Measurements from ENCODE around the gene SS18L1. TPM values are rescaled to one million over a fixed set of nuclear protein-coding genes. Genes with fewer than 3 reads are reported as not detected.

SS18L1 gene
- total RNA-seq, 1 experiment from 2014 or later: 68.9 TPM

DNA sequence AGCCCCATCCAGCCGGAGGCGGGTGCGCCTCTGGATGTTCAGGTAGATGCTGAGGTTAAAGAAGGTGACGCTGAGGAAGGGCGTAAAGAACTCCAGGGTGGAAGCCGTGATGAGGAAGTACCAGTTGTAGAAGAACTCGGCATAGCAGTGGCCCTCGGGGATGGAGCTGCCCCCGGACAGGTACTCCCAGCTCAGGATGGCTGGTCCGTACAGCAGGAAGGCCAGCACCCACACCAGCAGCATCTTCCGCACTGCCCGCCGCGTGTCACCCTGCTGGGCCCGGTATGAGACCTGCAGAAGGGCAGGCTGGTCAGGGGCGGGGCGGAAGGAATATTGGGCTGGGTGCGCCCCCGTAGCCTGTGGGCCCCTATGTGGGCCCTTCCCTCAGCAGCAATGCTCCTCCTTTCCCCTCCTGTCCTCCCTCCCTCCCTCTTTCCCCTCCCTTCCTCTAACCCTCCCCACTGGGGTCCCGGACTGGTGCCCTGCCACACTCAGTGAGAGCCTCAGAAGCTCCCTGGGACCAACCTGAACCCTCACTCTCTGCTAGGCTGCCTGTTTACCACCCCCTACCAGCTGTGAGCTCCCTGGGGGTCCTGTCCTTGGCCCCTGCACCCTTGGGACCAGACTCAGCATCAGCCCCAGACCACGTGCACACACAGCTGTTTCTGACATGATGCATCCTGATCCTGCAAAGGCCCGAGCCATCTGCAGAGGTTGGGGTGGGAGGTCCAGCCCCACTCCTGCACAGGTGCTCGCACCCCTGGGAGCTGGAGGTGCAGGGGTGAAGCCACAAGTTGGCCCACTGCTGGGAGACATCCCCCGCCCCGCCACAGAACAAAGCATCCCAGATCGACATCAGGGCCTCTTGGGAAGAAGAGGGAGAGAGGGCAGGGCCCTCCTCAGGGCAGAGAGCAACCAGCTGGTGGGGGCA is 73.3 kb downstream of the SS18L1 start:
- H3K36me3 ChIP-seq: no peaks in the 10 kb centered on the region
- no peaks in the 10 kb centered on the region for H3K9me3 ChIP-seq (replicated peaks)
- H3K4me1 ChIP-seq: peaks cover 11% of the 10 kb centered on the region
- H3K27me3 ChIP-seq: peaks cover 42% of the 10 kb centered on the region
- no peak overlapping the region for H3K4me3 ChIP-seq
- DNase-seq: no peak
- H3K27ac ChIP-seq: no peak overlapping the region

- H3K27me3 ChIP-seq: peaks cover 53% of the 10 kb centered on the region
- no peaks in the 10 kb centered on the region for H3K36me3 ChIP-seq
- peaks cover 4% of the 10 kb centered on the region for H3K4me1 ChIP-seq
- no peaks in the 10 kb centered on the region for H3K9me3 ChIP-seq (replicated peaks)
- H3K4me3 ChIP-seq: no peak overlapping the region
- DNase-seq: no peak
- no peak overlapping the region for H3K27ac ChIP-seq
Measured at GRCh38 chr20:62217913-62218773, 74.6 kb downstream of the SS18L1 start.

DNA sequence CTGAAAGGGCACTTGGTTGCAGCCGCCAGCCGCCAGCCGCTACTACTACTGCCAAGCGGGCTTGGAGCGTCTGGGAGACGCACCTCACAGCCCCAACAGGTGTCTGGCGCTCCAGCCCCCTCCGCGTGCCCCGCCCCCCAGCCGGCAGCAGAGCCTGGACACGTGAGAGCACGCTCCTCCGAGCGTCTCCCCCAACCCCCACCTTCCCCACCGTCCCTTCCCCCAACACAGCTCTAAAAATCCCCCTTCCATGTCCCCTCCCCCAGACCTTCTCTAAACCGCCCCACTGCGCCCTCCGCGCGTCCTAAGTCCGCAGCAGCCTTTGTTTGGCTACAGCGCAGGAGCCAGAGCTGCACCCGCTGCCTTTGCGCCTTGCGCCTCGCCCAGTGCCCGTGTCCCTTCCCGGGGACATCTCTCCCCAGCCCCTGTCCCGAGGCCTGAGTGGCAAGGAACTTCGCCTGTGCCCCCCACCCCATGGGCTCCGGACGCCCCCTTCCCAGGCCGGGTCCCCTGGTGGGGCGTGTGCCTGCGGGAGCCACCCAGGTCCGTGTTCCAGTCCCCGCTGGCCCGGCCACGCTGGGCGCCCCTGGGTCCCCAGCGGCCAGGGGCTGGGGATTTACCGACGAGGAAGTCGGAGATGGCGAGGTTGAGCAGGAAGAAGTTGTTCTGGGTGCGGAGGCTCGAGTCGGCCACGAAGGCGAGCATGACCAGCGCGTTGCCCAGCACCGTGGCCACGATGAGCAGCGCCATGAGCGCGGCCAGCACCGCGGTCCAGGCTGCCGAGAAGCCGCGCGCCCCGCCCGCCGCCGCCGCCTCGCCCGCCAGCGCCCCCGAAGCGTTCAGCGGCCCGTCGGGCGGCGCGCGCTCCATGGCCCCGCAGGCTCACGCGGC is 75.8 kb downstream of the SS18L1 start:
- Histone ChIP-seq H3K9me3 (replicated peaks) (no peaks in the 10 kb centered on the region), H3K27ac (no peak overlapping the region), H3K36me3 (no peaks in the 10 kb centered on the region), H3K4me1 (peaks cover 4% of the 10 kb centered on the region), H3K27me3 (peaks cover 58% of the 10 kb centered on the region), H3K4me3 (no peak overlapping the region)
- peak in 1 of 2 experiments; percentile 41 for DNase-seq

GRCh38 chr20:62219992-62220665 is 76.6 kb downstream of the SS18L1 start, which contains the start of gene HRH3:
Gene HRH3 (minus strand): TSS chr20:62220278. CDS start chr20:62219970, 308 bp downstream.
- peak; percentile 71 to 87 for DNase-seq

DNA sequence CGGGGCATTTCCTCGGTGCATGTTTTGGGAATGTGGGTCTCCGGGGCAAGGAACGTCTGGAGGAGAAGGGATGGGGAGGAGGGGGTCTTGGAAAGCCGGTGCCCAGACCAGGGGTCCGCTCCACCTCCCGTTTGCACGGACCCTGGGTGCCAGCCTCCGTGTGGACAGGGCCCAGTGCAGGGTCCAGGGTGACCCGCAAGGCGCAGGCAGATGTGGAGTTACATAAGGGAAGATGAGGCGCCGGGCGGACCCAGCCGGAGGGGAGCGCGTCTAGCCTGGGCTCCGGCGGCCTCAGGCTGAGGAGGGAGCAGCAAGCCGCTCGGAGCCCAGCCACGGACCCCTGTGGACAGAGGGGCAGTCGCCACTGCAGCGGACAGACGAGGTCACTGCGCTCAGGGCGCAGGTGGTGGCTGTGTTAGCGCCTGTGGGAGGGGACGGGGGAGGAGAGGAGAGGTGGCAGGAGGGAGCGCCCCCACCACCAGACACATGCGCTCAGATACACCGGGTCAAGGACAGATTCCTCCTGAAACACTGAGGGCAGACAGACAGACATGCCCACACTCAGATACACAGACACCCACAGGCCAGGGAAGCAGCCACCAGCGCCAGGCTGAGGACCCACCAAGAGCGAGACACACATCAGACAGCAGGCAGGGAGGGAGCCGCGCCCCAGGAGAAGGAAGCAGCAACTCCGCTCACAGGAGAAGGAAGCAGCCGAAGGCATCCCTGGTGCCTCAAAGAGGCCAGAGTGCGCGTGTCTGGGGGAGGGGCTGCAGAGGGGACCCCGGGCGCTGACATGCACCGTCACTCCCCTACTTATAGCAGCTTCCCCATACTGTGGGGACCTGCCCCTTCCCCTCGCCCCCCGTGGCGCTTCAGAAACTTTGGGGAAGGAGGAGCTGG is 77.3 kb downstream of the SS18L1 start:
- peaks cover 45% of the 10 kb centered on the region for H3K27me3 ChIP-seq
- no peaks in the 10 kb centered on the region for H3K9me3 ChIP-seq (replicated peaks)
- no peak overlapping the region for H3K4me3 ChIP-seq
- H3K4me1 ChIP-seq: peaks cover 4% of the 10 kb centered on the region
- DNase-seq: no peak
- H3K36me3 ChIP-seq: no peaks in the 10 kb centered on the region
- no peak overlapping the region for H3K27ac ChIP-seq

More at GRCh38 chr20:62219992-62220665, 76.6 kb downstream of the SS18L1 start, which contains the start of gene HRH3:
- Histone ChIP-seq H3K36me3 (no peaks in the 10 kb centered on the region), H3K27ac (no peak within 1 kb of the TSS), H3K9me3 (replicated peaks) (no peaks in the 10 kb centered on the region), H3K4me3 (no peak within 1 kb of the TSS), H3K4me1 (peaks cover 4% of the 10 kb centered on the region), H3K27me3 (peaks cover 53% of the 10 kb centered on the region)

- DNase-seq: no peak
- no peak overlapping the region for H3K4me3 ChIP-seq
- H3K27me3 ChIP-seq: peaks cover 53% of the 10 kb centered on the region
- no peaks in the 10 kb centered on the region for H3K9me3 ChIP-seq (replicated peaks)
- H3K27ac ChIP-seq: no peak overlapping the region
- H3K4me1 ChIP-seq: no peaks in the 10 kb centered on the region; the same call in 1 of the 2 replicates
- H3K36me3 ChIP-seq: no peaks in the 10 kb centered on the region
Measured at GRCh38 chr20:62222266-62222850, 78.8 kb downstream of the SS18L1 start.

DNA sequence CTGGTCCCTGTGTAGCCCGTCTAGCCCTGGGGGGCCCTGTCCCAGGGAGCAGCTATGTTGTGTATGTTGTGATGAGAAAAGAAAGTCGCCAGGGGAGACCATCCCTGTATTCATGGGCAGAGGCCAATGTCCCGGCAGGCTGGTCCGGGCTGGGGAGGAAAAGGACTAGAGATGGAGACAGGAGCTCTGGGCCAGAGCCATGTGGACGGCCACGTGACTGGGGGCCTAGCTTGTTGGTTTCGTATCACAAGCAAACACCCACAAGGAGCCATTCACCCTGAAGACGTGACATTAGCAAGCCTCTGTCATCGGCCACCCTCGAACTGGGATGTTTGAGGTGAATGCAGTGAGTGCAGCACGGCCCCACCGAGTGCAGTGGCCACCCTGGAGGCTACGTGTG is 79.4 kb downstream of the SS18L1 start:
- Histone ChIP-seq H3K36me3 (no peaks in the 10 kb centered on the region), H3K27me3 (peaks cover 51% of the 10 kb centered on the region), H3K9me3 (replicated peaks) (no peaks in the 10 kb centered on the region), H3K27ac (no peak overlapping the region), H3K4me1 (no peaks in the 10 kb centered on the region; the same call in 1 of the 2 replicates), H3K4me3 (no peak overlapping the region)
- DNase-seq: no peak

DNA sequence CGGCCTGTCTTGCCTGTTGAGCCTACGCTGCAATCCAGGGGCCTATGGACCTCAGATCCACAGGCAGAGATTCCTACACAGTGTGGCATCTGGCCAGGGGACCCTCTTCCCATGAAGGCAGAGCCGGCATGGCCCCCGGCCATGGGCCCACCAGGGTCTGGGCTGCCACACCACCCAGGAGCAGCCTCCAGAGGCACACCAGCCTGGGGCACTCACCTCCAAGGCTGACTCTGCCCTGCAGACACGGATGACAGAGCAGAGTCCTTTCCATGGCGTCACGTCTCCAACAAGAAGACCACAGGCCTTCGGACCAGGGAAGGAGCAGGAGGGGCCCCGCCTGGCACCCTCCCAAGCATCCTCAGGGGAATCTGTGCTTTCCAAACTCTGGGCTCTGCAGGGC is 80.0 kb downstream of the SS18L1 start:
- no peak overlapping the region for H3K4me3 ChIP-seq
- no peaks in the 10 kb centered on the region; the same call in 1 of the 2 replicates for H3K4me1 ChIP-seq
- H3K27me3 ChIP-seq: peaks cover 45% of the 10 kb centered on the region
- H3K36me3 ChIP-seq: no peaks in the 10 kb centered on the region
- no peak overlapping the region for H3K27ac ChIP-seq
- no peaks in the 10 kb centered on the region for H3K9me3 ChIP-seq (replicated peaks)
- peak in 1 of 2 experiments; percentile 38 for DNase-seq

DNA sequence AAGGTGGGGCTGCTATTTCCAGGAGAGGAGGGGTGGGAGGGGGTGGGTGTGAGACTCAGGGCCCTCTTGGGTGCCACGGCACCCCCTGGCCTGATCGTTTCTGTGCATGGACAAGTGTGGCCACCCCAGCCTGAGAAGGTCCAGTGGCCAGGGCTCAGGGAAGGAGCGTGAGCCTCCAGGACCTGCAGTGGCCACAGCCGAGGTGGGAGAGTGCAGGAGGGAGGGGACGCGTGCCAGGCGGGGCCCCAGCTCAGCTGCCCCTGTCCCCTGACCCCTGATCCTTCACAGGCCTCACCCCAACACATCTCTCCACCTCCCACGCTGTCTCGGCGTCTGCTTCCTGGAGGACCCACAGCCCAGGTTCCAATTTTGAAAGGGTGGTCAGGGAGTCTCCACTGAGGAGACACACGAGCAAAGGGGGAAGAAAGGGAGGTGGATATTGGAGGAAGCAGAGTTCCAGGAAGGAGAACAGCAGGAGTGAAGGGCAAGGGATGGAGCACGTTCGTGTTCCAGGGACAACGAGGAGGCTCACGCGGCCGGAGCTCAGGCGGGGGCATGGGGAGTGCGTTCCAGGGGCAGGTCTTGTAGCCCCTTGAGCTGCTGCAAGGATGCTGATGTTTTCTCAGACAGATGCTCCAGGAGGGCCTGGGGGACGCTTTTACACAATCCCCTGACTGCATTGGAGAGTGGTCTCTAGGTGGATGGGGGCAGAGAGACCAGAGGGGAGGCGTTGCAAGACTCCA is 80.7 kb downstream of the SS18L1 start:
- H3K27me3 ChIP-seq: peaks cover 41% of the 10 kb centered on the region
- no peaks in the 10 kb centered on the region for H3K36me3 ChIP-seq
- H3K4me1 ChIP-seq: no peaks in the 10 kb centered on the region; the same call in 1 of the 2 replicates
- no peak overlapping the region for H3K27ac ChIP-seq
- DNase-seq: no peak
- H3K4me3 ChIP-seq: no peak overlapping the region
- H3K9me3 ChIP-seq (replicated peaks): no peaks in the 10 kb centered on the region

DNA sequence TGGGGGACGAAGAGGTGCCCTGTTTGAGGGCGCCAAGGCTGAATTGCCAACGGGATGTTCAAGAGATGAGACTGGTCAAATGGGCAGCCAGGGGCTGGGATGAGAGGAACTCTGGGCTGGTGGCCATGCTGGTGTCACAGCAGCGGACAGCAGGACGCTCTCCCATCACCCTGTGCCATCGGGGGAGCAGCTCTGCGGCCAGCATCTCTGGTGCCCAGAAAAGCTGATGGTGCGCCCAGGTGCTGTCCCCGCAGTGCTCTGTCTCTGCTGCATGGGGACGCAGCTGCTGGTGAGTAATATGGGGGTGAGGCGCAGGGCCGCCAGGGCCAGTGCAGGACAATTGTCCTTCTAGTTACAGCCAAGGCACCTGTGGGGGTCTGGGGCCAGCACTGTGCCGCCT is 81.5 kb downstream of the SS18L1 start:
- no peaks in the 10 kb centered on the region for H3K9me3 ChIP-seq (replicated peaks)
- no peaks in the 10 kb centered on the region for H3K36me3 ChIP-seq
- H3K27ac ChIP-seq: no peak overlapping the region
- H3K4me1 ChIP-seq: no peaks in the 10 kb centered on the region; the same call in 1 of the 2 replicates
- no peak for DNase-seq
- no peak overlapping the region for H3K4me3 ChIP-seq
- peaks cover 38% of the 10 kb centered on the region for H3K27me3 ChIP-seq

DNA sequence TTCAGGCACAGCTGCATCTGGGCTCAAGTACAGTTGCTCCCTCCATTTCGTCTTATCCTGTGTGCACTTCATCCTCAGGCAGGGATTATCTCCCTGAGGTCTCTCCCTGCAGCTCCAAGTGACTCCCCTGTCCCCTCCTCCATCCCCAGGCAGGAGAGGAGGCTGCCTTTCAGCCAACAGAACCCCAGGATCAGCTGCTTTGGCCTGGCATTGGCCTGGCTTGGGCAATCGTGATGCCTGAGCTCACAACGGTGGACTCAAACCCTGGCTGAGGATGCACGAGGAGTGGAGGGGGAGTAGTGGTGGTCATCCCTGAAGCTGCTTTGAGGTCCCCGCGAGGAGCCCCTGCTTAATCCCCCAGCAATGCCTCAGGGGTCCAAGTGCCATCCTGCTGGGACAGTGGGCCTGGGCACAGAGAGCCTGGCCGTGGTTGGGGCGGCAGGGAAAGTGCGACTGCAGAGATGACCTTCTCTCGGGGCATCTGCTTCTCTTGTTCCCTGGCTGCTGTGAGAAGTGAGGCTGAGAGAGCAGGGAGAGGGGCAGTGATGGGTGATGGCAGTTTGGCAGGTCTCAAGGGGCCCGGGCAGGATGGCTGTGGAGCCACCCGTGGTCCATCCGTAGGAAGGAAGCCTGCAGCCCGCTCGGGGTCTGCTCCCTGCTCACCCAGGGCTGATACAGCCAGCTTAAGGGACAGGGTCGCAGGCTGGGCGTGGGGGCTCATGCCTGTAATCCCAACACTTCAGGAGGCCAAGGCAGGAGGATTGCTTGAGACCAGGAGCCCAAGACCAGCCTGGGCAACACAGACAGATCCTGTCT is 82.5 kb downstream of the SS18L1 start:
- Histone ChIP-seq H3K4me3 (no peak overlapping the region), H3K9me3 (replicated peaks) (no peaks in the 10 kb centered on the region; the same call in 1 of the 2 replicates), H3K36me3 (no peaks in the 10 kb centered on the region), H3K27ac (no peak overlapping the region), H3K27me3 (peaks cover 38% of the 10 kb centered on the region), H3K4me1 (no peaks in the 10 kb centered on the region; the same call in 1 of the 2 replicates)
- peak in 1 of 2 experiments; percentile 75 for DNase-seq

Measured in SJCRH30 (cell line).